Activated CD4-positive, alpha-beta memory T cell treated with anti-CD3 and anti-CD28 coated beads, Interleukin-2, amount 10 ng/mL, durations not matched to agents 7 days and 5 days (primary cell): ENCODE results near the gene ERMARD. TPM values are rescaled to one million over a fixed set of nuclear protein-coding genes. Genes with fewer than 3 reads are reported as not detected.

ENCODE experiments used
- CTCF ChIA-PET: fragments of 350-600 bp; sonication (Branson Sonifier 250); formaldehyde crosslinking; loops from one replicate; lab custom pipeline; 2021; ENCODE audit warnings: antibody characterized with exemption, inconsistent platforms; lab: Charles Lee
- POLR2A ChIA-PET: fragments of 350-600 bp; sonication (Branson Sonifier 250); formaldehyde crosslinking; loops from one replicate; lab custom pipeline; 2021; ENCODE audit warnings: antibody characterized with exemption; lab: Charles Lee
- DNase-seq: peaks from one replicate; pipeline ENCODE4 v3.0.0-alpha.2; 2020
- H3K27ac Mint-ChIP-seq: one replicate; pipeline ENCODE4 v1.8.0; 2021; ENCODE audit warnings: mild to moderate bottlenecking, mixed read lengths
- H3K27me3 Mint-ChIP-seq: one replicate; pipeline ENCODE4 v1.8.0; 2021; ENCODE audit warnings: mixed read lengths
- H3K36me3 Mint-ChIP-seq: one replicate; pipeline ENCODE4 v1.8.0; 2021; ENCODE audit warnings: low read depth, mixed read lengths
- H3K4me1 Mint-ChIP-seq: one replicate; pipeline ENCODE4 v1.8.0; 2021; ENCODE audit warnings: mixed read lengths
- H3K4me3 Mint-ChIP-seq: one replicate; pipeline ENCODE4 v1.8.0; 2021; ENCODE audit warnings: mild to moderate bottlenecking, mixed read lengths
- H3K9me3 Mint-ChIP-seq: one replicate; pipeline ENCODE4 v1.8.0; 2021; ENCODE audit warnings: mixed read lengths
- total RNA-seq, 2 experiments: library from RNA; stranded (reverse); gene quantifications; one replicate each; pipeline ENCODE4 v1.2.3, GENCODE V29; 2021

Gene ERMARD
- total RNA-seq, 2 experiments from 2014 or later: 29.3 to 30.7 TPM

DNA sequence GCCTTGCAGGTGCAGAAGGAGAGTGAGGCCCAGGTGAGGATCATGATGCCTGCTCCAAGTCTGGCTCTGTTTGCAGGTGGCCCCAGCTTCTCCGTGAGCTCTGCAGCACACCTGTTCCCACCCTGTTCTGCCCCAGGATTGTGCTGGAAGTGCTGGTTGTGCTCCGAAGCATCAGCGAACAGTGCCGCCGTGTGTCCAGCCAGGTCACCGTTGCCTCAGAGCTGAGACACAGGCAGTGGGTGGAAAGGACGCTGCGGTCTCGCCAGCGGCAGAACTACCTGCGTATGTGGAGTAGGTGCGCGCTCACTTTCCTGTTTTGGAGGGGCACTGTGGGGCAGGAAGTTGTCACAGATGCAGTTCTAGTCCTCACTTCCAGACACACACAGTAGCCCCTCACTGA is 25.0 kb downstream of the ERMARD start:
- Mint-ChIP-seq H3K36me3 (peaks cover 28% of the 10 kb centered on the region), H3K27me3 (no peaks in the 10 kb centered on the region)
- CTCF ChIA-PET: no interaction called here

DNA sequence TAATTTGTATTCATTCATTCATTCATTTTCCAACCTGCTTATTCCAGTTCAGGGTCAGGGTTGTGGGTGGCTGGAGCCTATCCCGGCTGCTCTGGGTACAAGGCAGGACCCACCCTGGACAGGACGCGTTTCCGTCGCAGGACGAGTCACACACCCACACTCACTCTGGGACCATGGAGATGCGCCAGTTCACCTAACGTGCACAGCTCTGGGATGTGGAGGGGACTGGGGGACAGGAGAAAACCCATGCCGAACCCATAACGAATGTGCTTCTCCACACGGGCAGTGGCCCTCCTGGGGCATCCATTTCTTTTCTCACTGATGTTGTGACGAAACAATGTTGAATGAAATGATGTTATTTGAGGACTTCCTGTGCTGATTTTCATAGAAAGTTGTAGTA is 26.5 kb downstream of the ERMARD start:
- ChIA-PET CTCF (no interaction called here), POLR2A (no interaction called here)
- Mint-ChIP-seq H3K4me3 (no peak overlapping the region), H3K9me3 (no peaks in the 10 kb centered on the region), H3K36me3 (peaks cover 26% of the 10 kb centered on the region), H3K27ac (no peak overlapping the region), H3K4me1 (no peaks in the 10 kb centered on the region), H3K27me3 (no peaks in the 10 kb centered on the region)
- no peak for DNase-seq

More for the DNA sequence above, 25.0 kb downstream of the ERMARD start:
- Mint-ChIP-seq H3K4me3 (no peak overlapping the region), H3K9me3 (no peaks in the 10 kb centered on the region), H3K27ac (no peak overlapping the region), H3K4me1 (no peaks in the 10 kb centered on the region)
- POLR2A ChIA-PET: no interaction called here
- DNase-seq: no peak

GRCh38 chr6:169778646-169779045 is 27.2 kb downstream of the ERMARD start:
- H3K27ac Mint-ChIP-seq: no peak overlapping the region
- no peaks in the 10 kb centered on the region for H3K9me3 Mint-ChIP-seq
- no peak overlapping the region for H3K4me3 Mint-ChIP-seq
- POLR2A ChIA-PET: no interaction called here
- peaks cover 30% of the 10 kb centered on the region for H3K36me3 Mint-ChIP-seq
- no peaks in the 10 kb centered on the region for H3K27me3 Mint-ChIP-seq
- H3K4me1 Mint-ChIP-seq: no peaks in the 10 kb centered on the region
- DNase-seq: no peak
- CTCF ChIA-PET: no interaction called here

DNA sequence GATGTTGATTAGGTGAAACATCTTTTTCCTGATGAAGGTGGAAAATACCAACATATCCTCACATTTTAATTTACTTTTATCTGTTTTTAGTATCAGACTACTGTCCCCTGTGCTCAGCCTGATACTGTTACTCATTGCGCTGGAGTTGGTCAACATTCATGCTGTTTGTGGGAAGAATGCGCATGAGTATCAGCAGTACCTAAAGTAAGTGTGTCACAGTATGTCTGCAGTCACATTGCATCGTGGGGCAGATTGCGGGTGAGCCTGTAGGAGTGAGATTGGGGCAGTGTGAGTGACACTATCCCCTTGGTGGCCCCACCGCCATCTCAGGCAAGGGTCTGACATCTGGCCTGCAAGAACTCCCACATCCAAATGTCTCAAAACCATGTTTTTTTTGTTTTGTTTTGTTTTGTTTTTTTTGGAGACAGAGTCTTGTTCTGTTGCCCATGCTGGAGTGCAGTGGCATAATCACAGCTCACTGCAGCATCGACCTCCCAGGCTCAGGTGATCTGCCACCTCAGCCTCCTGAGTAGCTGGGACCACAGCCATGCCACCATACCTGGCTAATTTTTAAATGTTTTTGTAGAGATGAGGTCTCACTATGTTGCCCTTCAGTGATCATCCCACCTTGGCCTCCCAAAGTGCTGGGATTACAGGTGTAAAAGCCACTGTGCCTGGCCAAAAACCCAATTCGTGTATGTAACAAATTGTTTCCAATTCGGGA is 27.8 kb downstream of the ERMARD start:
- H3K4me3 Mint-ChIP-seq: no peak overlapping the region
- no peaks in the 10 kb centered on the region for H3K27me3 Mint-ChIP-seq
- H3K36me3 Mint-ChIP-seq: peaks cover 36% of the 10 kb centered on the region
- H3K9me3 Mint-ChIP-seq: no peaks in the 10 kb centered on the region
- no peak for DNase-seq
- CTCF ChIA-PET: interaction anchor here (0.8 kb wide), 1 partner anchor 12 kb away, joined by 4 read pairs; no protein-coding TSS in a partner anchor
- no peaks in the 10 kb centered on the region for H3K4me1 Mint-ChIP-seq
- no peak overlapping the region for H3K27ac Mint-ChIP-seq
- POLR2A ChIA-PET: no interaction called here

DNA sequence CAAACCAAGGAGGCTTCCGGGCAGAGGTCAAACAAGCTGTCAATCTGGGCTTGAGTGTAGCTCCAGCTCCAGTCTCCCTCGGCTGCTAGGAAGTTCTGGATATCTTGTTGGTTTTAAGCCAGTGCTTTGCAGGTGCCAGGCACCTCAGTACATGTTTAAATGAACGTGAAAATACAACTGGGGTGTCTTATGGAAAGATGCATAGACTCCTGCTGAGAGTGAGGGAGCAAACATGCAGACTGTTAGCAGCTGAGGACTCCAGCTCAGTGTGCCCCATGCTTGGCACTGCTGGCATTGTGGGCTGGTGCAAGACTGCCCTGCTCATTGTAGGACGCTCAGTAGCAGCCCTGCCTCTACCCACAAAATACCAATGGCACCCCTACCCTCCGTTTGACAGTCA is 28.5 kb downstream of the ERMARD start:
- CTCF ChIA-PET: interaction anchor here (0.8 to 1.1 kb wide), 2 partner anchors 10 to 11 kb away, joined by 3 to 4 read pairs; no protein-coding TSS in a partner anchor
- no peak overlapping the region for H3K27ac Mint-ChIP-seq
- POLR2A ChIA-PET: no interaction called here
- no peaks in the 10 kb centered on the region for H3K9me3 Mint-ChIP-seq
- H3K4me3 Mint-ChIP-seq: no peak overlapping the region
- DNase-seq: no peak
- H3K4me1 Mint-ChIP-seq: no peaks in the 10 kb centered on the region
- H3K27me3 Mint-ChIP-seq: no peaks in the 10 kb centered on the region
- peaks cover 36% of the 10 kb centered on the region for H3K36me3 Mint-ChIP-seq

- Mint-ChIP-seq H3K36me3 (peaks cover 30% of the 10 kb centered on the region), H3K9me3 (no peaks in the 10 kb centered on the region), H3K27ac (no peak overlapping the region), H3K4me1 (no peaks in the 10 kb centered on the region), H3K27me3 (no peaks in the 10 kb centered on the region), H3K4me3 (no peak overlapping the region)
- ChIA-PET CTCF (interaction anchor here (1.1 kb wide), 1 partner anchor 9 kb away, joined by 3 read pairs; no protein-coding TSS in a partner anchor), POLR2A (no interaction called here)
- no peak for DNase-seq
These were observed 29.2 kb downstream of the ERMARD start for GRCh38 chr6:169780571-169781091.

- no peak overlapping the region for H3K4me3 Mint-ChIP-seq
- no peaks in the 10 kb centered on the region for H3K9me3 Mint-ChIP-seq
- H3K4me1 Mint-ChIP-seq: no peaks in the 10 kb centered on the region
- CTCF ChIA-PET: no interaction called here
- H3K27ac Mint-ChIP-seq: no peak overlapping the region
- H3K36me3 Mint-ChIP-seq: peaks cover 22% of the 10 kb centered on the region
- H3K27me3 Mint-ChIP-seq: no peaks in the 10 kb centered on the region
- POLR2A ChIA-PET: interaction anchor here (0.6 kb wide), 1 partner anchor 10 kb away, joined by 3 read pairs; no protein-coding TSS in a partner anchor
- no peak for DNase-seq
These were observed 31.5 kb downstream of the ERMARD start for GRCh38 chr6:169782966-169783365.

GRCh38 chr6:169783401-169783800 is 32.0 kb downstream of the ERMARD start:
- Mint-ChIP-seq H3K9me3 (no peaks in the 10 kb centered on the region), H3K4me3 (no peak overlapping the region), H3K27me3 (no peaks in the 10 kb centered on the region), H3K36me3 (peaks cover 22% of the 10 kb centered on the region), H3K27ac (no peak overlapping the region), H3K4me1 (no peaks in the 10 kb centered on the region)
- CTCF ChIA-PET: no interaction called here
- POLR2A ChIA-PET: no interaction called here
- no peak for DNase-seq

DNA sequence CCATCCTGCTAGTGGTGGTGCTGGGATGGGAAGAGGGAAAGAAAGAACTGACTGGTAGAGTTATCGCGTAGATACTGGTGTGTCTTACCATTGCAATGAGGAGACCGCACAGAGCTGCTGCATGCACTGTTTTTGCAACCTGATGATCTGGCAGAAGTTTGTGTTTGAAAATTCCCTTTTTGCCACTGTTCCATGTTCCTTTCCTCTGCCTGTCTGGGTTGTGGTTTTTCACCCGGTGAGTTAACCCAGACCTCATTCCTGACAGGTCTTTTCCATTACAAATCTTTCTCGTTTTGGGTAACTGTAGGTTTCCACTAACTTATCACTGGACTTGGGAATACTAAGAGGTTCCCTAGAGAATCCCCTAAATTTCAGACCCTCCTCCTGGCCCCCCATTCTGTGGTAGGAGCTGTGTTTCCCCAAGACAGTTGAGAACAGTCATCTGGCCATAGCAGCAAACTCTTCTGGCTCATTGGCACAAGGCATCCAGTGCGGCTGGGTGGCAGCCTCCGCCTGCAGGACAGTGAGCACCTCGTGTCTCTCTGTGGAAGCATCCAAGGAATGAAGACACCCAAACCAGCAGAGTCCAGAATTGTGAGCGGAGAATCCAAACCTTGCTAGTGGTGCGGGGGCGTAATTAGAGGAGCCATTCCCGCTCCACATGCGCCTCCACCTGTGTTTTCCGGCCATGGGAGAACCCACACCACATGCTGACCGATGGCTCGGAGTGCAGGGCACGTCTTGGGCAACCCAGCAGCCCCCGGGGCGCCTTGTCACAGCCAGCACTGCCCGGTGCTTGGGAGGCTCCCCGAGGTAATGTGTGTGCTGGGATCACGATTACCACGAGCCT is 32.8 kb downstream of the ERMARD start:
- Mint-ChIP-seq H3K9me3 (no peaks in the 10 kb centered on the region), H3K4me1 (peaks cover 3% of the 10 kb centered on the region), H3K4me3 (no peak overlapping the region), H3K27ac (no peak overlapping the region), H3K36me3 (peaks cover 22% of the 10 kb centered on the region), H3K27me3 (no peaks in the 10 kb centered on the region)
- ChIA-PET CTCF (no interaction called here), POLR2A (no interaction called here)
- no peak for DNase-seq

DNA sequence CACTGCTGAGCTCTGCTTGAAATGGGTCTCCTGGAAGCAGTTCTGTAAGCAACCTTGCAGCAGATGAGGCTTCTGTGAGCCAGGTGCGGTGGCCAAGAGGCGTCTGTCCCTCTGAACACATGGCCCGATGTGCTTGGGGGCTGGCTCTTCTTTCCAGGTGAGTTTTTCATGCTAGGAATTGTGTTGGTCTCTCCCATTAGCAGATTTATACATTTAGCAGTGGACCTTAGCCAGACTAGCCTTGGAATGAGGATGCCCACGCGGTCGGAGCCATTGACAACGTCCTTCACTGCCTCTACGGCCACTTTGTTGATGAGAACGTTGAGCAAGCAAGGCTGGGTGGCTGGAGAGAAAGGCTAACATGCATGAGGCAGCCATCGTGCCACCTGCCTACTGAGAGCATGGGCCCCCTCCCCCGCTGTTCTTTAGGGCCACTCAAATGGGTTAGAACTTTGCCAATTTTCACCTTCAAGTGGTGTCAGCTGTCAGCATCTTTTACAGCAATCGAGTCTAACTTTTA is 33.5 kb downstream of the ERMARD start:
- Mint-ChIP-seq H3K27ac (no peak overlapping the region), H3K9me3 (no peaks in the 10 kb centered on the region), H3K36me3 (peaks cover 22% of the 10 kb centered on the region), H3K4me1 (peaks cover 9% of the 10 kb centered on the region), H3K4me3 (no peak overlapping the region), H3K27me3 (no peaks in the 10 kb centered on the region)
- CTCF ChIA-PET: no interaction called here
- no peak for DNase-seq
- POLR2A ChIA-PET: no interaction called here

- no peak for DNase-seq
- POLR2A ChIA-PET: no interaction called here
- Mint-ChIP-seq H3K36me3 (peaks cover 19% of the 10 kb centered on the region), H3K4me3 (no peak overlapping the region), H3K27me3 (peaks cover 1% of the 10 kb centered on the region), H3K27ac (no peak overlapping the region), H3K4me1 (peaks cover 15% of the 10 kb centered on the region), H3K9me3 (no peaks in the 10 kb centered on the region)
- CTCF ChIA-PET: no interaction called here
These were observed 34.1 kb downstream of the ERMARD start for GRCh38 chr6:169785566-169785965.

- CTCF ChIA-PET: no interaction called here
- POLR2A ChIA-PET: no interaction called here
- Mint-ChIP-seq H3K4me1 (peaks cover 21% of the 10 kb centered on the region), H3K9me3 (no peaks in the 10 kb centered on the region), H3K27me3 (peaks cover 8% of the 10 kb centered on the region), H3K27ac (no peak overlapping the region), H3K36me3 (peaks cover 14% of the 10 kb centered on the region), H3K4me3 (no peak overlapping the region)
- DNase-seq: no peak
These were observed 34.9 kb downstream of the ERMARD start for GRCh38 chr6:169786349-169786748.

DNA sequence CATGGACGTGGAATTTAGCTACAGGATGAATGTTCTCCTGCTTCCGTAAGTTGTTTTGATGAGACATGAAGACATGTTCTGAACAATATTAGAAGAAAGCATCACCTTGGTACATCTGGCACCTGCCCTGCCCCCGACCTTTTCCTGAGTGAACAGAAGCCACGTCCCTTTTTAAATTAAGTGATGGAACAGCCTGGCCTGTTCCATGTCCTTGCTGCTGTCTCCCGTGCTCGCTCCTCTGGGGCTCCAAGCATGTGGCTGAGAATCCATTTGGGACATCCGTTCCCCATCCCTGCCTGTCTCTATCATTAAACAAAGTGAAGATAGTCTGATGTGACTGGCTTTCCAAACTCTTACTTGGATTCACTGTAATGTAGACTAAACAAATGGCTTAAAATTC is 36.4 kb downstream of the ERMARD start:
- Mint-ChIP-seq H3K4me3 (no peak overlapping the region), H3K27ac (no peak overlapping the region), H3K27me3 (peaks cover 12% of the 10 kb centered on the region), H3K9me3 (no peaks in the 10 kb centered on the region), H3K4me1 (peaks cover 22% of the 10 kb centered on the region), H3K36me3 (peaks cover 11% of the 10 kb centered on the region)
- POLR2A ChIA-PET: no interaction called here
- CTCF ChIA-PET: interaction anchor here (3.9 kb wide), 1 partner anchor 17 kb away, joined by 72 read pairs; no protein-coding TSS in a partner anchor
- no peak for DNase-seq
